Measurements from ENCODE around the gene ZNF394.
A peak's percentile ranks its signal among the peaks of the same experiment; 100 is the strongest.

Gene ZNF394

GRCh38 chr7:99535667-99536066, 35.6 kb upstream of the ZNF394 start:
- ATAC-seq = no peak
- no peak for TF ChIP-seq SNAI2 (CRISPR knock-in tag; IDR thresholded peaks at IDR 0.05)
- TF ChIP-seq ESRRG (CRISPR knock-in tag; IDR thresholded peaks at IDR 0.05) = no peak
- no peak for TF ChIP-seq ZNF70 (CRISPR knock-in tag; IDR thresholded peaks at IDR 0.05)
- no peak for TF ChIP-seq TCF4 (CRISPR knock-in tag; IDR thresholded peaks at IDR 0.05; ENCODE audit: borderline replicate concordance)
- TF ChIP-seq ZFP30 (CRISPR knock-in tag; IDR thresholded peaks at IDR 0.05) = no peak
- TF ChIP-seq TSHZ2 (CRISPR knock-in tag; IDR thresholded peaks at IDR 0.05) = no peak
- TF ChIP-seq GLIS3 (CRISPR knock-in tag; IDR thresholded peaks at IDR 0.05) = no peak
- TF ChIP-seq ZNF8 (CRISPR knock-in tag; IDR thresholded peaks at IDR 0.05) = no peak
- TF ChIP-seq ISL1 (CRISPR knock-in tag; IDR thresholded peaks at IDR 0.05) = no peak
- TF ChIP-seq TOX (CRISPR knock-in tag; IDR thresholded peaks at IDR 0.05; ENCODE audit: borderline replicate concordance) = no peak
- TF ChIP-seq ARNTL (CRISPR knock-in tag; IDR thresholded peaks at IDR 0.05; ENCODE audit: borderline replicate concordance, low read depth) = no peak
- no peak for TF ChIP-seq ZC3H10 (CRISPR knock-in tag; IDR thresholded peaks at IDR 0.05)
- no peak for TF ChIP-seq OSR1 (CRISPR knock-in tag; IDR thresholded peaks at IDR 0.05)
- no peak for TF ChIP-seq CREB5 (CRISPR knock-in tag; IDR thresholded peaks at IDR 0.05; ENCODE audit: low read depth)
- no peak for TF ChIP-seq RARB (CRISPR knock-in tag; IDR thresholded peaks at IDR 0.05)

GRCh38 chr7:99531354-99531765, 31.3 kb upstream of the ZNF394 start:
- TF ChIP-seq CSRNP3 (CRISPR knock-in tag; IDR thresholded peaks at IDR 0.05) (no peak), CSDC2 (CRISPR knock-in tag; IDR thresholded peaks at IDR 0.05) (0 out of 2 replicates have a peak, but pooled peaks have one; percentile 17), POU6F1 (CRISPR knock-in tag; IDR thresholded peaks at IDR 0.05; ENCODE audit: borderline replicate concordance, low read depth) (no peak), ZNF8 (CRISPR knock-in tag; IDR thresholded peaks at IDR 0.05) (no peak), ZFP30 (CRISPR knock-in tag; IDR thresholded peaks at IDR 0.05) (no peak)
- ATAC-seq = no peak

GRCh38 chr7:99525713-99526440, 25.8 kb upstream of the ZNF394 start:
- TF ChIP-seq POU6F1 (CRISPR knock-in tag; IDR thresholded peaks at IDR 0.05; ENCODE audit: borderline replicate concordance, low read depth) (no peak), CSDC2 (CRISPR knock-in tag; IDR thresholded peaks at IDR 0.05) (no peak), RARB (CRISPR knock-in tag; IDR thresholded peaks at IDR 0.05) (no peak), TSHZ2 (CRISPR knock-in tag; IDR thresholded peaks at IDR 0.05) (no peak), CREB5 (CRISPR knock-in tag; IDR thresholded peaks at IDR 0.05; ENCODE audit: low read depth) (no peak), ZNF70 (CRISPR knock-in tag; IDR thresholded peaks at IDR 0.05) (no peak), ZFP30 (CRISPR knock-in tag; IDR thresholded peaks at IDR 0.05) (no peak), PATZ1 (CRISPR knock-in tag; IDR thresholded peaks at IDR 0.05; ENCODE audit: borderline replicate concordance) (no peak), SNAI2 (CRISPR knock-in tag; IDR thresholded peaks at IDR 0.05) (no peak), ZFP3 (CRISPR knock-in tag; IDR thresholded peaks at IDR 0.05) (no peak), PPARA (CRISPR knock-in tag; IDR thresholded peaks at IDR 0.05; ENCODE audit: borderline replicate concordance) (no peak)
- peak; percentile 83 for ATAC-seq

Data from SK-N-SH treated with all-trans-retinoic acid at 6 μM for 48 hours (cell line).